H1 (cell line): ENCODE measurements around the gene GPANK1. TPM values are rescaled to one million over a fixed set of nuclear protein-coding genes. Genes with fewer than 3 reads are reported as not detected.

ENCODE experiments used
- ASH2L ChIP-seq: fragments of 200-600, 300-600 bp; sonication (generic); IDR thresholded peaks from one replicate; pipeline ENCODE4 v1.7.1; 2017; ENCODE audit warnings: low read length
- CEBPB ChIP-seq: IDR thresholded peaks from 2 replicates; pipeline ENCODE4 v1.6.1; 2012; ENCODE audit warnings: low read depth, low read length
- CHD1 ChIP-seq: IDR thresholded peaks from 2 replicates; pipeline ENCODE4 v1.6.1; 2012; ENCODE audit warnings: low read depth, low read length, improper control_type of control experiment
- CREB1 ChIP-seq: IDR thresholded peaks from 2 replicates; pipeline ENCODE4 v1.6.1; 2012; ENCODE audit warnings: inconsistent platforms
- CTBP2 ChIP-seq: IDR thresholded peaks from 2 replicates; pipeline ENCODE4 v1.7.0; 2011; ENCODE audit warnings: borderline replicate concordance, mild to moderate bottlenecking, moderate library complexity, mixed read lengths, low read length; ENCODE audit not compliant: insufficient read depth, insufficient read length
- EP300 ChIP-seq, 2 experiments: IDR thresholded peaks; 1 replicate in 1 of 2; 2 replicates in 1 of 2; pipeline ENCODE4 v1.6.1; 2011 to 2012; ENCODE audit warnings: low read depth in 2 of 2, low read length in 2 of 2, mild to moderate bottlenecking in 2 of 2, borderline replicate concordance in 1 of 2, inconsistent platforms in 1 of 2, moderate library complexity in 1 of 2
- GTF2F1 ChIP-seq: IDR thresholded peaks from 2 replicates; pipeline ENCODE4 v1.6.1; 2012; ENCODE audit warnings: low read depth, low read length, improper control_type of control experiment, borderline replicate concordance
- JUND ChIP-seq: IDR thresholded peaks from 2 replicates; pipeline ENCODE4 v1.6.1; 2011; ENCODE audit warnings: mild to moderate bottlenecking, improper control_type of control experiment, low read length
- KDM4A ChIP-seq: IDR thresholded peaks from one replicate; pipeline ENCODE4 v1.7.1; 2012; ENCODE audit warnings: low read depth, mild to moderate bottlenecking, moderate library complexity, low read length, inconsistent platforms; ENCODE audit not compliant: severe bottlenecking
- MAFK ChIP-seq: IDR thresholded peaks from 2 replicates; pipeline ENCODE4 v1.6.1; 2012; ENCODE audit warnings: low read depth, mild to moderate bottlenecking, improper control_type of control experiment, low read length
- PHF8 ChIP-seq: fragments of 200-600 bp; sonication (generic); conservative IDR thresholded peaks from 2 replicates; pipeline ENCODE4 v1.7.1; 2012; ENCODE audit warnings: low read depth, mild to moderate bottlenecking, inconsistent platforms, low read length, moderate library complexity
- RBBP5 ChIP-seq: IDR thresholded peaks from 2 replicates; pipeline ENCODE4 v1.7.1; 2012; ENCODE audit warnings: low read depth, mild to moderate bottlenecking, inconsistent platforms, low read length, moderate library complexity, borderline replicate concordance
- SIN3A ChIP-seq, 2 experiments: IDR thresholded peaks in 1 of 2; conservative IDR thresholded peaks in 1 of 2; 2 replicates each; pipeline ENCODE4 v1.6.1; 2011 to 2012; ENCODE audit warnings: low read length in 2 of 2, improper control_type of control experiment in 1 of 2, low read depth in 1 of 2, mild to moderate bottlenecking in 1 of 2
- SIRT6 ChIP-seq: IDR thresholded peaks from one replicate; pipeline ENCODE4 v1.7.1; 2012; ENCODE audit warnings: low read length, inconsistent platforms
- SIX5 ChIP-seq: IDR thresholded peaks from 2 replicates; pipeline ENCODE4 v1.6.1; 2011; ENCODE audit warnings: mild to moderate bottlenecking, low read depth, low read length
- SP4 ChIP-seq: IDR thresholded peaks from 2 replicates; pipeline ENCODE4 v1.6.1; 2012; ENCODE audit warnings: low read length, inconsistent platforms
- TAF1 ChIP-seq: IDR thresholded peaks from 2 replicates; pipeline ENCODE4 v1.6.1; 2011; ENCODE audit warnings: mild to moderate bottlenecking, low read depth, low read length
- YY1 ChIP-seq: IDR thresholded peaks from 2 replicates; pipeline ENCODE4 v1.6.1; 2011; ENCODE audit warnings: low read depth, mild to moderate bottlenecking, low read length
- ZNF274 ChIP-seq: IDR thresholded peaks from 2 replicates; pipeline ENCODE4 v1.7.0; 2012; ENCODE audit warnings: low read length, borderline replicate concordance; ENCODE audit errors: extremely low read depth
- polyA plus RNA-seq, 7 experiments: library from polyadenylated mRNA; depleted of rRNA in 3 of 7; stranded (reverse) in 5 of 7; unstranded in 2 of 7; fragments of >200 nt in 5 of 7; fragments of 200-250 nt in 2 of 7; gene quantifications; 1 replicate in 5 of 7; 2 replicates in 1 of 7; 4 replicates in 1 of 7; pipeline versions ENCODE4 v1.2.1 to v1.2.3, GENCODE V29; 2011 to 2013; ENCODE audit warnings: missing spikeins in 2 of 7, mixed read lengths in 2 of 7
- total RNA-seq: library from RNA; stranded (reverse); fragmentation: NEBNext Ultra II Directional; extraction: Animal tissue kit (Norgen Biotek cat#: 25700); gene quantifications from 2 replicates; pipeline ENCODE4 v1.2.1, GENCODE V29; 2021
- TF ChIP-seq, protein P1 (sequence below): IDR thresholded peaks from 2 replicates; pipeline ENCODE4 v1.6.1; 2012; ENCODE audit warnings: low read length, inconsistent platforms
- TF ChIP-seq, protein P2 (sequence below): IDR thresholded peaks from 2 replicates; pipeline ENCODE4 v1.6.1; 2011; ENCODE audit warnings: low read depth, mild to moderate bottlenecking, low read length; ENCODE audit not compliant: insufficient read depth

Gene GPANK1
- total and polyA plus RNA-seq, 2 of the 8 experiments (the other 6 are each of a cell fraction or from before 2014, with no cell fraction given) = 24.5 to 30.2 TPM

DNA sequence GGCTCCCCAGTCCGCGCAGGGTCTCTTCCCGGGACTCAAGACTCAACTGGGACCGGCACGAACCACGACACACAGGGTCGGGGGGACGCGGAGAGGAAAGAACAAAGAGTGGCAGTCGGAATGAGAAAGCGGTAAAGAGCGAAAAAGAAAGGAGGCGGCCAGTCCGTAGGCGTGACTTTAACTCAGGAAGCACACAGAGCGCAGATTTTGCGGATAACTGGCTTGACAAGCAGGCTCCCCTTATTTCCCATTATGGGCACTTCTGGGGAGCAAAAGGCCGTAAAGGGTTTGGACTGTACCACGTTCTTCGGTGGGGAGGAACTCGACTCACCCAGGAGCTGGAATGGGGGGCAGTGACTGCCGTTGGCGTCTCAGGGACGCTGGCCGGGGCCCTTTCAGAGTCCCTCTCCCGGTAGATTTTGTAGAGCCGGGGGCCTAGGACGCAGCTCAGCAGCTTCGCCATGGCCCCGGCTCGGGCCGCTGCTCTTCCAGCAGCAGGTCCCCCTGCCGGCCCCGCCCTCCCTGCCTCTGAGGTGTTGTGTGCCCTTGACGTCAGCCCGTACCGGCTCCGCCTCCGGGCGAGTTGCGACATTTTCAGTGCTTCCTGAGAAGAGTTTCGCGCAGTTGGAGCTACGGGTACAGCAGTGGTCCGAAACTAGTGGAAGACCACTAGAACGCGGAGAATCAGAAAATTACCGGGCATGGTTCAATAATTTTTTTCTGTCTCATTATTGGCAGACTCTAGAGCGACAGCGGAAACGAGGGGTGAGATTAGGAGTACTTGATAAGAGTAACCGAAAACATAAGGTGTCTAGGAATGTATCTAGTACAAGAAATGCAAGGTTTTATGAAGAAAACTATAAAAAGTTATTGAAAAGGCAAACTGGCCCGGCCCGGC is 38.3 kb upstream of the GPANK1 start, which contains the start of gene ABHD16A (continued):
- TF ChIP-seq, protein P1, sequence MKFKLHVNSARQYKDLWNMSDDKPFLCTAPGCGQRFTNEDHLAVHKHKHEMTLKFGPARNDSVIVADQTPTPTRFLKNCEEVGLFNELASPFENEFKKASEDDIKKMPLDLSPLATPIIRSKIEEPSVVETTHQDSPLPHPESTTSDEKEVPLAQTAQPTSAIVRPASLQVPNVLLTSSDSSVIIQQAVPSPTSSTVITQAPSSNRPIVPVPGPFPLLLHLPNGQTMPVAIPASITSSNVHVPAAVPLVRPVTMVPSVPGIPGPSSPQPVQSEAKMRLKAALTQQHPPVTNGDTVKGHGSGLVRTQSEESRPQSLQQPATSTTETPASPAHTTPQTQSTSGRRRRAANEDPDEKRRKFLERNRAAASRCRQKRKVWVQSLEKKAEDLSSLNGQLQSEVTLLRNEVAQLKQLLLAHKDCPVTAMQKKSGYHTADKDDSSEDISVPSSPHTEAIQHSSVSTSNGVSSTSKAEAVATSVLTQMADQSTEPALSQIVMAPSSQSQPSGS = peak; percentile 83
- TF ChIP-seq CTBP2 (no peak), GTF2F1 (no peak), ASH2L (peak; percentile 58), JUND (peak; percentile 83; the same call in 1 of the 2 replicates), PHF8 (peak; percentile 96), SIX5 (peak; percentile 27; the same call in 1 of the 2 replicates), YY1 (peak; percentile 53; the same call in 1 of the 2 replicates), MAFK (no peak), EP300 (IDR thresholded peaks at IDR 0.05; ENCODE audit: borderline replicate concordance in 1 of 2, low read depth in 2 of 2, low read length in 2 of 2) (peak; percentile 23 to 88), CREB1 (peak; percentile 93), RBBP5 (0 out of 2 replicates have a peak, but pooled peaks have one; percentile 11), CEBPB (peak; percentile 100), SIN3A (conservative IDR thresholded peaks at IDR 0.05 in 1 of 2, IDR thresholded peaks at IDR 0.05 in 1 of 2; ENCODE audit: low read depth in 1 of 2, low read length in 2 of 2) (peak; percentile 15 to 76; a peak in 2 of 4 replicates), KDM4A (peak; percentile 66), SP4 (no peak), ZNF274 (no peak), SIRT6 (no peak), CHD1 (peak; percentile 92), TAF1 (peak; percentile 69)
- TF ChIP-seq, protein P2, sequence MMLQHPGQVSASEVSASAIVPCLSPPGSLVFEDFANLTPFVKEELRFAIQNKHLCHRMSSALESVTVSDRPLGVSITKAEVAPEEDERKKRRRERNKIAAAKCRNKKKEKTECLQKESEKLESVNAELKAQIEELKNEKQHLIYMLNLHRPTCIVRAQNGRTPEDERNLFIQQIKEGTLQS = no peak
